ENCODE results near the gene ZNF319. TPM values are rescaled to one million over a fixed set of nuclear protein-coding genes. Genes with fewer than 3 reads are reported as not detected.
A peak's percentile ranks its signal among the peaks of the same experiment; 100 is the strongest.

Gene ZNF319
- total and polyA plus RNA-seq, 8 donors, result 3.5 to 7.0 (median 4.6) TPM

- Histone ChIP-seq H3K4me3 (no peak overlapping the region), H3K4me1 (peaks cover 13 to 30% (median 28%) of the 10 kb centered on the region in 3 donors), H3K27ac (peak overlapping the region in 3 of 4 donors; percentile 33 to 78 (median 70)), H3K9me3 (no peaks in the 10 kb centered on the region), H3K36me3 (peaks cover 0 to 3% (median 0%) of the 10 kb centered on the region in 3 donors), H3K27me3 (no peaks in the 10 kb centered on the region)
- DNase-seq (peak in 1 of 6 donors; percentile 16), FAIRE-seq (no peak), ATAC-seq (no peak)
- intact Hi-C loops (cut with DNase I), result no loop called here
- no peak for TF ChIP-seq CTCF (IDR thresholded peaks at IDR 0.05)
- whole genome bisulfite sequencing, 2 donors, result 67 to 81% methylated on average over 14 of the region's 14 CpGs
Observed at GRCh38 chr16:58034128-58034685, 33.7 kb upstream of the ZNF319 start.

- ATAC-seq (peak; percentile 80 to 86 (median 83)), DNase-seq (peak; percentile 81 to 94 (median 87)), FAIRE-seq (no peak)
- H3K27ac ChIP-seq, result peak overlapping the region; percentile 56 to 78 (median 64)
- H3K4me3 ChIP-seq, result no peak overlapping the region
- 5 to 7% methylated on average over 14 to 15 of the region's 15 CpGs for WGBS, 2 donors
- no peaks in the 10 kb centered on the region for H3K27me3 ChIP-seq
- peaks cover 27 to 41% (median 39%) of the 10 kb centered on the region in 3 donors for H3K4me1 ChIP-seq
- no peaks in the 10 kb centered on the region for H3K36me3 ChIP-seq
- H3K9me3 ChIP-seq, result no peaks in the 10 kb centered on the region
- TF ChIP-seq CTCF (IDR thresholded peaks at IDR 0.05), result no peak
- intact Hi-C loops (cut with DNase I), result no loop called here
Observed at GRCh38 chr16:58032710-58033293, 32.3 kb upstream of the ZNF319 start.

- no peak for FAIRE-seq
- intact Hi-C loops (cut with DNase I), result no loop called here
- peak overlapping the region in 3 of 4 donors; percentile 70 to 78 (median 70) for H3K27ac ChIP-seq
- ATAC-seq, result no peak
- TF ChIP-seq CTCF (IDR thresholded peaks at IDR 0.05), result no peak
- no peaks in the 10 kb centered on the region for H3K36me3 ChIP-seq
- H3K4me3 ChIP-seq, result no peak overlapping the region
- DNase-seq, result peak in 1 of 6 donors; percentile 34
- peaks cover 28 to 43% (median 41%) of the 10 kb centered on the region in 3 donors for H3K4me1 ChIP-seq
- WGBS, 2 donors, result 37 to 44% methylated on average over 14 of the region's 14 CpGs
- H3K27me3 ChIP-seq, result no peaks in the 10 kb centered on the region
- H3K9me3 ChIP-seq, result no peaks in the 10 kb centered on the region
Observed at GRCh38 chr16:58031016-58031800, 30.7 kb upstream of the ZNF319 start.

GRCh38 chr16:58030136-58030840, 29.8 kb upstream of the ZNF319 start:
- no peak for TF ChIP-seq CTCF (IDR thresholded peaks at IDR 0.05)
- Histone ChIP-seq H3K9me3 (no peaks in the 10 kb centered on the region), H3K36me3 (no peaks in the 10 kb centered on the region), H3K4me3 (no peak overlapping the region), H3K4me1 (peaks cover 28 to 43% (median 41%) of the 10 kb centered on the region in 3 donors), H3K27ac (peak overlapping the region in 1 of 4 donors; percentile 78), H3K27me3 (no peaks in the 10 kb centered on the region)
- ATAC-seq, result no peak
- intact Hi-C loops (cut with DNase I), result no loop called here
- no peak for DNase-seq
- WGBS, 2 donors, result 82 to 83% methylated on average over 11 of the region's 11 CpGs
- FAIRE-seq, result no peak
